OCI-LY3 (cell line): ENCODE results near the gene GPR183.

ENCODE experiments used
- EZH2phosphoT487 ChIP-seq: fragments of 200-600 bp; shearing (Covaris generic); IDR thresholded peaks from 2 replicates; pipeline ENCODE4 v1.6.1; 2018; ENCODE audit warnings: antibody characterized with exemption, mixed run types, low read depth
- TF ChIP-seq, protein P1 (sequence below): fragments of 200-600, 300-600 bp; sonication (generic); IDR thresholded peaks from 2 replicates; pipeline ENCODE4 v1.5.1; 2014; ENCODE audit warnings: antibody characterized with exemption, low read length, low read depth

GRCh38 chr13:99277629-99278028 is 29.6 kb downstream of the GPR183 start:
- TF ChIP-seq, protein P1, sequence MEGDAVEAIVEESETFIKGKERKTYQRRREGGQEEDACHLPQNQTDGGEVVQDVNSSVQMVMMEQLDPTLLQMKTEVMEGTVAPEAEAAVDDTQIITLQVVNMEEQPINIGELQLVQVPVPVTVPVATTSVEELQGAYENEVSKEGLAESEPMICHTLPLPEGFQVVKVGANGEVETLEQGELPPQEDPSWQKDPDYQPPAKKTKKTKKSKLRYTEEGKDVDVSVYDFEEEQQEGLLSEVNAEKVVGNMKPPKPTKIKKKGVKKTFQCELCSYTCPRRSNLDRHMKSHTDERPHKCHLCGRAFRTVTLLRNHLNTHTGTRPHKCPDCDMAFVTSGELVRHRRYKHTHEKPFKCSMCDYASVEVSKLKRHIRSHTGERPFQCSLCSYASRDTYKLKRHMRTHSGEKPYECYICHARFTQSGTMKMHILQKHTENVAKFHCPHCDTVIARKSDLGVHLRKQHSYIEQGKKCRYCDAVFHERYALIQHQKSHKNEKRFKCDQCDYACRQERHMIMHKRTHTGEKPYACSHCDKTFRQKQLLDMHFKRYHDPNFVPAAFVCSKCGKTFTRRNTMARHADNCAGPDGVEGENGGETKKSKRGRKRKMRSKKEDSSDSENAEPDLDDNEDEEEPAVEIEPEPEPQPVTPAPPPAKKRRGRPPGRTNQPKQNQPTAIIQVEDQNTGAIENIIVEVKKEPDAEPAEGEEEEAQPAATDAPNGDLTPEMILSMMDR, result no peak
- no peak for TF ChIP-seq EZH2phosphoT487
